PC-3 (cell line): ENCODE data around the gene LIPA. TPM values are rescaled to one million over a fixed set of nuclear protein-coding genes. Genes with fewer than 3 reads are reported as not detected.

ENCODE experiments used
- ATAC-seq: fragments of 200-7000 bp; cut with Tn5 transposase; 2 replicates; pipeline ENCODE4 v1.9.1; 2020; ENCODE audit warnings: mild to moderate bottlenecking, moderate library complexity
- BruUV-seq: library from RNA; stranded (reverse); fragments of 400-500 nt; replicated peaks from 2 replicates; lab custom pipeline; 2021; lab: Mats Ljungman, UMichigan
- CTCF ChIA-PET: fragments of 300-600 bp; sonication (Branson Sonifier 250); formaldehyde crosslinking; loops from one replicate; lab custom pipeline; 2022; ENCODE audit warnings: antibody characterized with exemption; lab: Charles Lee
- POLR2A ChIA-PET: fragments of 300-600 bp; sonication (Branson Sonifier 250); formaldehyde crosslinking; loops from one replicate; lab custom pipeline; 2022; ENCODE audit warnings: antibody characterized with exemption; ENCODE audit not compliant: unreplicated experiment; lab: Charles Lee
- DNase-seq: peaks from one replicate; pipeline ENCODE4 v3.0.0-alpha.2; 2015
- H2AFZ ChIP-seq: fragments of 300-600 bp; sonication (generic); 2 replicates; pipeline ENCODE4 v1.6.0; 2016; ENCODE audit warnings: antibody characterized with exemption, low read length
- H3F3A ChIP-seq: fragments of 300-600 bp; sonication (generic); one replicate; pipeline ENCODE4 v1.6.0; 2017; ENCODE audit warnings: antibody characterized with exemption, low read length, control low read depth, mild to moderate bottlenecking; ENCODE audit not compliant: unreplicated experiment
- H3K27ac ChIP-seq: fragments of 300-600 bp; sonication (generic); 2 replicates; pipeline ENCODE4 v1.5.1; 2016; ENCODE audit warnings: mild to moderate bottlenecking, low read length
- H3K27me3 ChIP-seq: fragments of 300-600 bp; sonication (generic); 2 replicates; pipeline ENCODE4 v1.6.1; 2016; ENCODE audit warnings: low read length, mixed read lengths
- H3K36me3 ChIP-seq: fragments of 300-600 bp; sonication (generic); 2 replicates; pipeline ENCODE4 v1.6.1; 2016; ENCODE audit warnings: low read depth, mixed run types, low read length, mixed read lengths
- H3K4me1 ChIP-seq: fragments of 300-600 bp; sonication (generic); 2 replicates; pipeline ENCODE4 v1.5.1; 2016; ENCODE audit warnings: low read length; ENCODE audit not compliant: insufficient read depth
- H3K4me2 ChIP-seq: fragments of 300-600 bp; sonication (generic); 2 replicates; pipeline ENCODE4 v1.6.0; 2016; ENCODE audit warnings: low read length
- H3K4me3 ChIP-seq: fragments of 300-600 bp; sonication (generic); 2 replicates; pipeline ENCODE4 v1.5.1; 2016; ENCODE audit warnings: mild to moderate bottlenecking, low read length, mixed read lengths
- H3K79me2 ChIP-seq: fragments of 300-600 bp; sonication (generic); 2 replicates; pipeline ENCODE4 v1.6.1; 2017; ENCODE audit warnings: low read length, mixed read lengths
- H3K9ac ChIP-seq: fragments of 300-600 bp; sonication (generic); 2 replicates; pipeline ENCODE4 v1.6.0; 2016; ENCODE audit warnings: mild to moderate bottlenecking, low read length
- H3K9me2 ChIP-seq: fragments of 300-600 bp; sonication (generic); replicated peaks from 2 replicates; pipeline ENCODE4 v1.6.1; 2016; ENCODE audit warnings: mixed run types, low read length, mixed read lengths
- H3K9me3 ChIP-seq: fragments of 300-600 bp; sonication (generic); 2 replicates; pipeline ENCODE4 v1.6.1; 2016; ENCODE audit warnings: low read length, mixed read lengths
- H4K20me1 ChIP-seq: fragments of 300-600 bp; sonication (generic); 2 replicates; pipeline ENCODE4 v1.6.1; 2016; ENCODE audit warnings: low read length, mixed read lengths
- EZH2 ChIP-seq: fragments of 300-600 bp; sonication (generic); IDR thresholded peaks from one replicate; pipeline ENCODE4 v1.6.1; 2017; ENCODE audit warnings: antibody characterized with exemption, mild to moderate bottlenecking, low read length; ENCODE audit not compliant: unreplicated experiment
- EZH2phosphoT487 ChIP-seq: fragments of 300-600 bp; sonication (generic); IDR thresholded peaks from 2 replicates; pipeline ENCODE4 v1.6.1; 2018; ENCODE audit warnings: mild to moderate bottlenecking, antibody characterized with exemption, low read length, borderline replicate concordance
- intact Hi-C: fragments of 100-400 bp; cut with micrococcal nuclease; formaldehyde crosslinking; loops from 2 replicates; pipeline ENCODE4 v1.9.0; 2023
- total RNA-seq: library from RNA; depleted of rRNA; stranded (reverse); fragments of >200 nt; gene quantifications from 2 replicates; pipeline ENCODE4 v1.2.3, GENCODE V29; 2014
- TF ChIP-seq, protein P1 (sequence below): fragments of 300-600 bp; sonication (generic); conservative IDR thresholded peaks from 2 replicates; pipeline ENCODE4 v1.5.1; 2017; ENCODE audit warnings: antibody characterized with exemption, low read depth, mild to moderate bottlenecking, low read length

LIPA gene
- total RNA-seq, 1 experiment from 2014 or later, result 55.7 TPM

DNA sequence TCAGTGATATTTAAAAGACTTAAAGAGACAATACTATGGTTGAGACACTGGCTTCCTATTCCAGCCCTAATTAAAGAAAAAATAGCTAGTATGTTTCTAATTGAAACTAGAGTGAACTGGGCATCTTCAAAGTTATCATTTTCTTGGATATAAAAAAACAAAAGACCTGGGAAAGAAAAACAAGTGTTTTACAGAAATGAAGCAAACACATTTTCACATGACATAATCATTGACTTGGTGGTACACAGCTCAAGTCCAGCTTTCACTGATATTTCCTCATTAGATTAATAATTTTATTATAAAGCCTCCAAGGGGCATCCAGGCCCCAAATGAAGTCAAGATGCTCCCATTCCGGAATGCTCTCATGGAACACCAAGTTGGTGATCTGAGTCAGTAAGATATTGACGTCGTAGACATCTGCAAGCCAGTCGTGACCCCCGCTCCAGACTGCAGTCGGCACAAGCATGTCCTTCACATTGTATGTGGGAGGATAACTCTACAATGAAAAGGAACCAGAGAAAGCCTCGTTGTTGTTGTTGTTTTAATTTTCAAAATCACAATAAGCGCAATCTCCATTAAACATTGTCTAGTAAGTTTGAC, 36.9 kb downstream of the LIPA start:
- no peak overlapping the region for H2AFZ ChIP-seq
- POLR2A ChIA-PET, result no interaction called here
- CTCF ChIA-PET, result interaction anchor here (0.5 kb wide), 1 partner anchor 461 kb away, joined by 3 read pairs; no protein-coding TSS in a partner anchor
- intact Hi-C loops, result no loop called here
- H3K9me2 ChIP-seq, result no peaks in the 10 kb centered on the region
- no peak overlapping the region for H3K4me3 ChIP-seq
- peaks cover 9% of the 10 kb centered on the region for H3F3A ChIP-seq
- H3K4me1 ChIP-seq, result peaks cover 6% of the 10 kb centered on the region; the same call in 1 of the 2 replicates
- DNase-seq (no peak), ATAC-seq (no peak)
- TF ChIP-seq, protein P1, sequence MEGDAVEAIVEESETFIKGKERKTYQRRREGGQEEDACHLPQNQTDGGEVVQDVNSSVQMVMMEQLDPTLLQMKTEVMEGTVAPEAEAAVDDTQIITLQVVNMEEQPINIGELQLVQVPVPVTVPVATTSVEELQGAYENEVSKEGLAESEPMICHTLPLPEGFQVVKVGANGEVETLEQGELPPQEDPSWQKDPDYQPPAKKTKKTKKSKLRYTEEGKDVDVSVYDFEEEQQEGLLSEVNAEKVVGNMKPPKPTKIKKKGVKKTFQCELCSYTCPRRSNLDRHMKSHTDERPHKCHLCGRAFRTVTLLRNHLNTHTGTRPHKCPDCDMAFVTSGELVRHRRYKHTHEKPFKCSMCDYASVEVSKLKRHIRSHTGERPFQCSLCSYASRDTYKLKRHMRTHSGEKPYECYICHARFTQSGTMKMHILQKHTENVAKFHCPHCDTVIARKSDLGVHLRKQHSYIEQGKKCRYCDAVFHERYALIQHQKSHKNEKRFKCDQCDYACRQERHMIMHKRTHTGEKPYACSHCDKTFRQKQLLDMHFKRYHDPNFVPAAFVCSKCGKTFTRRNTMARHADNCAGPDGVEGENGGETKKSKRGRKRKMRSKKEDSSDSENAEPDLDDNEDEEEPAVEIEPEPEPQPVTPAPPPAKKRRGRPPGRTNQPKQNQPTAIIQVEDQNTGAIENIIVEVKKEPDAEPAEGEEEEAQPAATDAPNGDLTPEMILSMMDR, result no peak
- TF ChIP-seq EZH2phosphoT487 (no peak), EZH2 (no peak)
- no peaks in the 10 kb centered on the region for H3K9me3 ChIP-seq
- H3K27me3 ChIP-seq, result no peaks in the 10 kb centered on the region
- peaks cover 12% of the 10 kb centered on the region for H3K36me3 ChIP-seq
- no peak overlapping the region for H3K27ac ChIP-seq
- no TSS peak for BruUV-seq
- H3K79me2 ChIP-seq, result no peaks in the 10 kb centered on the region
- no peak overlapping the region for H3K9ac ChIP-seq
- H3K4me2 ChIP-seq, result no peak overlapping the region
- H4K20me1 ChIP-seq, result no peaks in the 10 kb centered on the region

DNA sequence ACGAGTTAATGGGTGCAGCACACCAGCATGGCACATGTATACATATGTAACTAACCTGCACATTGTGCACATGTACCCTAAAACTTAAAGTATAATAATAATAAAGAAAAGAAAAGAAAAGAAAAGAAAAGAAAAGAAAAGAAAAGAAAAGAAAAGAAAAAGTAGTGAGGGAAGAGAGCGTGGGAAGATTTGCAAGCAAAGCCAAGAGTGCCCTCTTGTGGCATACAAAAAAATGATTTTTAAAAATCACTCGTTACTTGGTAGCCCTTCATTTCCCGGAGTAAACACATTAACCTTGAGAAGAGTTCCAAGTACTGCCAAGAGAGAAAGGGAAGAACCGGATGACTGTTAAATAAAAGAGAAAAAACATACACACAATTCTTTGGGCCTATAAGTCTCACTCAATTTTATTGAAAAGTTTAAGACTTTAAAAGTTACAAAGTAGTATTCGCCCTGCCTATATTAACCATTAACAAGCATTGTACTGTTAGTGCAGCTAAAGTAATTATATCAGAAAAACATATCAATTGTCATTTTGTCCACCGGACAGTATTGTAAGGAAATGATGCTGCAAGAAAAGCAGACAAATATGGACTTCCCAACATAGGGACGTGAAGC, 38.3 kb downstream of the LIPA start:
- intact Hi-C loops, result loop anchor here (1.0 to 2.0 kb wide), 3 partner anchors 66 to 278 kb away; no protein-coding TSS in a partner anchor
- TF ChIP-seq, protein P1, result peak; percentile 52
- TF ChIP-seq EZH2, result no peak
- no peak for TF ChIP-seq EZH2phosphoT487

DNA sequence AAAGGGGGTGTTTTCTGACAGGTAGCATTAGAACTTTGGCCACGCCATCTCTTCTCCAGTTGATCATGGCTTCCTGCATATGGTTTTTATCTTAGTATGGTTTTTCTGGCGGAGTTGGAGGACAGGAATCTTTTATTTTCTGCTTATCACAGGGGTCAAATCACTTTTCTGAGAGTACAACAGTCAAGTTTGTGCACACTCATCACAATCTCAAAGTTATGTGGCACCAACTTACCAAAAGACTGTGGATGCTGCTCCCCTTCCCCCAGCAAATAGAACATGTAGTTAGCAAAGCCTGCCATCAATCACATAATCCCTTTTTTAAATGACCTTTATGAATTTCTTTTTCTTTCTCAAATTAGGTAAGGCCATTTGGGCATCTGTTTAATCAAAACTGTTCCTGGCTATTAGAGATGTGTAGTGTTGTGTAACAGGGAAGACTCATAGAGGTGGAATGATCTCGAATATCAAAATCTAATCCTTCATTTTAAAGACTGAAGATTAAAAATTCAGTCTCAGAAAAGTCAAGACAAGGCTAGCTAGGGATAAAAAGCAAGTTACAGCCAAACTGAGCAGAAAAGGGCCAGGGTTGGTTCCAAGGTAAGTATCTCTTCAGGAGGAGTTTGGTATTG, 40.7 kb downstream of the LIPA start:
- no peaks in the 10 kb centered on the region for H3K9me3 ChIP-seq
- TF ChIP-seq EZH2phosphoT487 (no peak), EZH2 (no peak)
- TF ChIP-seq, protein P1, result no peak
- H3K79me2 ChIP-seq, result no peaks in the 10 kb centered on the region
- H3K36me3 ChIP-seq, result peaks cover 3% of the 10 kb centered on the region
- H3K9ac ChIP-seq, result no peak overlapping the region
- H4K20me1 ChIP-seq, result no peaks in the 10 kb centered on the region
- no peak overlapping the region for H3K4me2 ChIP-seq
- no peaks in the 10 kb centered on the region for H3F3A ChIP-seq
- no peaks in the 10 kb centered on the region for H3K4me1 ChIP-seq
- no peak overlapping the region for H3K4me3 ChIP-seq
- ATAC-seq (no peak), DNase-seq (no peak)
- intact Hi-C loops, result no loop called here
- no peak overlapping the region for H2AFZ ChIP-seq
- CTCF ChIA-PET, result no interaction called here
- BruUV-seq, result no TSS peak
- H3K9me2 ChIP-seq, result no peaks in the 10 kb centered on the region
- POLR2A ChIA-PET, result no interaction called here
- H3K27ac ChIP-seq, result no peak overlapping the region
- H3K27me3 ChIP-seq, result no peaks in the 10 kb centered on the region

More for the DNA sequence above, 38.3 kb downstream of the LIPA start:
- ChIA-PET POLR2A (no interaction called here), CTCF (no interaction called here)
- Histone ChIP-seq H3K27me3 (no peaks in the 10 kb centered on the region), H3K9ac (no peak overlapping the region), H3K27ac (no peak overlapping the region), H3F3A (peaks cover 9% of the 10 kb centered on the region), H3K36me3 (peaks cover 12% of the 10 kb centered on the region), H3K79me2 (no peaks in the 10 kb centered on the region), H3K9me3 (no peaks in the 10 kb centered on the region), H4K20me1 (no peaks in the 10 kb centered on the region), H3K9me2 (no peaks in the 10 kb centered on the region), H3K4me2 (no peak overlapping the region), H2AFZ (no peak overlapping the region), H3K4me3 (no peak overlapping the region), H3K4me1 (peaks cover 6% of the 10 kb centered on the region; the same call in 1 of the 2 replicates)
- DNase-seq (peak; percentile 55), ATAC-seq (peak; percentile 50)
- no TSS peak for BruUV-seq
